Ascending aorta (tissue), 2 donors: Measurements from ENCODE around the gene PPP1R14C. TPM values are rescaled to one million over a fixed set of nuclear protein-coding genes. Genes with fewer than 3 reads are reported as not detected.

Experiments
- DNase-seq, 2 donors: peaks; one replicate each; pipeline ENCODE4 v3.0.0-alpha.2; 2019; ENCODE audit warnings: low spot score in 2 of 2
- H3K27ac ChIP-seq, 2 donors: fragments of 200-600 bp; sonication (generic); one replicate each; pipeline ENCODE4 v1.5.1; 2016 to 2017; ENCODE audit warnings: mild to moderate bottlenecking in 1 of 2
- H3K27me3 ChIP-seq: fragments of 200-600 bp; sonication (generic); one replicate; pipeline ENCODE4 v1.5.1; 2017
- H3K36me3 ChIP-seq, 2 donors: fragments of 200-600 bp; sonication (generic); one replicate each; pipeline ENCODE4 v1.5.1; 2016
- H3K4me1 ChIP-seq, 2 donors: fragments of 200-600 bp; sonication (generic); one replicate each; pipeline ENCODE4 v1.5.1; 2016 to 2017; ENCODE audit warnings: mild to moderate bottlenecking in 1 of 2
- H3K4me3 ChIP-seq, 2 donors: fragments of 200-600 bp; sonication (generic); one replicate each; pipeline ENCODE4 v1.5.1; 2016 to 2017; ENCODE audit warnings: mild to moderate bottlenecking in 1 of 2
- H3K9me3 ChIP-seq, 2 donors: fragments of 200-600 bp; sonication (generic); one replicate each; pipeline ENCODE4 v1.5.1; 2016
- intact Hi-C: fragments of 100-400 bp; cut with DNase I; formaldehyde crosslinking; loops from one replicate; pipeline ENCODE4 v1.15.1; 2023
- total RNA-seq: library from RNA; depleted of rRNA; stranded (reverse); fragments of >200 nt; gene quantifications from one replicate; pipeline ENCODE4 v1.1.0, GENCODE V29; 2016
- TF ChIP-seq, protein P1 (sequence below), 3 experiments: fragments of 200-600 bp in 2 of 3; fragments of 450-650 bp in 1 of 3; sonication (generic) in 2 of 3; IDR thresholded peaks; one replicate each; pipeline ENCODE4 v1.5.1; 2016 to 2019; ENCODE audit warnings: antibody characterized with exemption in 3 of 3, mild to moderate bottlenecking in 1 of 3, moderate library complexity in 1 of 3

The PPP1R14C gene
- total RNA-seq, 1 donor from 2014 or later = not detected

GRCh38 chr6:150251566-150252186, 108.8 kb downstream of the PPP1R14C start:
- no peak overlapping the region for H3K4me3 ChIP-seq
- intact Hi-C loops = no loop called here
- DNase-seq = no peak

GRCh38 chr6:150252714-150253444, 110.0 kb downstream of the PPP1R14C start:
- peaks cover 0 to 5% of the 10 kb centered on the region in 2 donors for H3K9me3 ChIP-seq
- no peak overlapping the region for H3K4me3 ChIP-seq
- H3K27me3 ChIP-seq = no peaks in the 10 kb centered on the region
- TF ChIP-seq, protein P1, sequence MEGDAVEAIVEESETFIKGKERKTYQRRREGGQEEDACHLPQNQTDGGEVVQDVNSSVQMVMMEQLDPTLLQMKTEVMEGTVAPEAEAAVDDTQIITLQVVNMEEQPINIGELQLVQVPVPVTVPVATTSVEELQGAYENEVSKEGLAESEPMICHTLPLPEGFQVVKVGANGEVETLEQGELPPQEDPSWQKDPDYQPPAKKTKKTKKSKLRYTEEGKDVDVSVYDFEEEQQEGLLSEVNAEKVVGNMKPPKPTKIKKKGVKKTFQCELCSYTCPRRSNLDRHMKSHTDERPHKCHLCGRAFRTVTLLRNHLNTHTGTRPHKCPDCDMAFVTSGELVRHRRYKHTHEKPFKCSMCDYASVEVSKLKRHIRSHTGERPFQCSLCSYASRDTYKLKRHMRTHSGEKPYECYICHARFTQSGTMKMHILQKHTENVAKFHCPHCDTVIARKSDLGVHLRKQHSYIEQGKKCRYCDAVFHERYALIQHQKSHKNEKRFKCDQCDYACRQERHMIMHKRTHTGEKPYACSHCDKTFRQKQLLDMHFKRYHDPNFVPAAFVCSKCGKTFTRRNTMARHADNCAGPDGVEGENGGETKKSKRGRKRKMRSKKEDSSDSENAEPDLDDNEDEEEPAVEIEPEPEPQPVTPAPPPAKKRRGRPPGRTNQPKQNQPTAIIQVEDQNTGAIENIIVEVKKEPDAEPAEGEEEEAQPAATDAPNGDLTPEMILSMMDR (IDR thresholded peaks at IDR 0.05) = no peak
- intact Hi-C loops = no loop called here
- no peaks in the 10 kb centered on the region for H3K36me3 ChIP-seq
- H3K27ac ChIP-seq = no peak overlapping the region
- no peaks in the 10 kb centered on the region for H3K4me1 ChIP-seq
- no peak for DNase-seq

More at GRCh38 chr6:150251566-150252186, 108.8 kb downstream of the PPP1R14C start:
- TF ChIP-seq, protein P1 (IDR thresholded peaks at IDR 0.05) = no peak
- no peaks in the 10 kb centered on the region for H3K36me3 ChIP-seq
- no peaks in the 10 kb centered on the region for H3K27me3 ChIP-seq
- no peak overlapping the region for H3K27ac ChIP-seq
- no peaks in the 10 kb centered on the region for H3K4me1 ChIP-seq
- peaks cover 0 to 10% of the 10 kb centered on the region in 2 donors for H3K9me3 ChIP-seq

DNA sequence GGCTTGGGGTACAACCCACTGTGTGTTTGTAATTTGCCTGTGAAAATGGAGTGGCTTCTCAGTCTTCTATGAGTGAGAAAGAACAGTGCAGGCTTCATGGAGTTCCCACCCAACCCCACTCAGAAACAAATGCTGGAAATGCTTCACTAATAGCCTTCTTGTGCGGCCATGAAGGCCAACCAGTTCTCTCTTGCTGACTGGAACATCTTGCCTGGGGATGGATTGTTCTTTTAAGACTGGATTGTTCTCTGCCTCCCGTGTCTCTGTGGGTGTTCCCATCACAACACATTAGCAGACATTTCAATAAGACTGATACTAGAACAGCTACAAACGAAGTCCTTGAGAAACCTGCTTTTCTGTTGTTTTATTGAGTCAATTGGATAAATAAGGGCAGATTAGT, 110.6 kb downstream of the PPP1R14C start:
- H3K4me3 ChIP-seq = no peak overlapping the region
- no peak overlapping the region for H3K27ac ChIP-seq
- no peaks in the 10 kb centered on the region for H3K9me3 ChIP-seq
- no peak for DNase-seq
- intact Hi-C loops = no loop called here
- H3K36me3 ChIP-seq = no peaks in the 10 kb centered on the region
- TF ChIP-seq, protein P1 (IDR thresholded peaks at IDR 0.05) = no peak
- no peaks in the 10 kb centered on the region for H3K27me3 ChIP-seq
- H3K4me1 ChIP-seq = no peaks in the 10 kb centered on the region

- Histone ChIP-seq H3K27me3 (no peaks in the 10 kb centered on the region), H3K9me3 (no peaks in the 10 kb centered on the region), H3K36me3 (no peaks in the 10 kb centered on the region), H3K4me1 (no peaks in the 10 kb centered on the region), H3K4me3 (no peak overlapping the region), H3K27ac (no peak overlapping the region)
- TF ChIP-seq, protein P1 (IDR thresholded peaks at IDR 0.05) = no peak
- no peak for DNase-seq
- intact Hi-C loops = no loop called here
Measured at GRCh38 chr6:150254770-150255169, 111.9 kb downstream of the PPP1R14C start.

DNA sequence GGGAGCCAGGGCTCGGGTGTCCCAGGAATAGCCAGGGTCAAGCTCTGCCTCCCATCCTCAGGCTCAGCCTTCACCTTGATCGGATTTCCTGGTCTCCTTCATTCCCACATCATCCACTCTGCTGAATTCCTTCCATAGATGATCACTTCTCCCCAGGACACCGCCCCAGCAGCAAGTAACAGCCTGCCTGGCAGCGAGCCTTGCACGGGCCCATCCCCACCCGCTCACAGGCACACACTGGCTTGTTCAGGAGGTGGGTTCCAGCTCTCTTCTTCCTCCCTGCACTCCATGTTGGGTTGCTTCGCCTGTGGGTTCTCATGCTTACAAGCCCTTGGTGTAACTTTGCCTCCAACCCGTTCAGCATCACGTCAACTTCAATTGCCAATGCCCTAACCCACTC, 113.0 kb downstream of the PPP1R14C start:
- TF ChIP-seq, protein P1 (IDR thresholded peaks at IDR 0.05) = no peak
- Histone ChIP-seq H3K36me3 (no peaks in the 10 kb centered on the region), H3K27me3 (no peaks in the 10 kb centered on the region), H3K9me3 (no peaks in the 10 kb centered on the region), H3K4me3 (no peak overlapping the region), H3K4me1 (no peaks in the 10 kb centered on the region), H3K27ac (no peak overlapping the region)
- DNase-seq = no peak
- intact Hi-C loops = no loop called here
